AG09319 (cell line): Measurements from ENCODE around the gene SEC14L5.

Experiments
- DNase-seq: peaks from one replicate; pipeline ENCODE4 v3.0.0-alpha.2; 2010; ENCODE audit warnings: low read depth; ENCODE audit errors: extremely low read depth
- TF ChIP-seq, protein P1 (sequence below): IDR thresholded peaks from 2 replicates; pipeline ENCODE4 v1.5.1; 2011; ENCODE audit warnings: low read depth, mild to moderate bottlenecking, inconsistent platforms, low read length, moderate library complexity

The SEC14L5 gene

GRCh38 chr16:4922721-4923342 lies 35.3 kb upstream of the SEC14L5 start:
- DNase-seq = no peak

GRCh38 chr16:4923853-4924252 lies 34.3 kb upstream of the SEC14L5 start:
- TF ChIP-seq, protein P1, sequence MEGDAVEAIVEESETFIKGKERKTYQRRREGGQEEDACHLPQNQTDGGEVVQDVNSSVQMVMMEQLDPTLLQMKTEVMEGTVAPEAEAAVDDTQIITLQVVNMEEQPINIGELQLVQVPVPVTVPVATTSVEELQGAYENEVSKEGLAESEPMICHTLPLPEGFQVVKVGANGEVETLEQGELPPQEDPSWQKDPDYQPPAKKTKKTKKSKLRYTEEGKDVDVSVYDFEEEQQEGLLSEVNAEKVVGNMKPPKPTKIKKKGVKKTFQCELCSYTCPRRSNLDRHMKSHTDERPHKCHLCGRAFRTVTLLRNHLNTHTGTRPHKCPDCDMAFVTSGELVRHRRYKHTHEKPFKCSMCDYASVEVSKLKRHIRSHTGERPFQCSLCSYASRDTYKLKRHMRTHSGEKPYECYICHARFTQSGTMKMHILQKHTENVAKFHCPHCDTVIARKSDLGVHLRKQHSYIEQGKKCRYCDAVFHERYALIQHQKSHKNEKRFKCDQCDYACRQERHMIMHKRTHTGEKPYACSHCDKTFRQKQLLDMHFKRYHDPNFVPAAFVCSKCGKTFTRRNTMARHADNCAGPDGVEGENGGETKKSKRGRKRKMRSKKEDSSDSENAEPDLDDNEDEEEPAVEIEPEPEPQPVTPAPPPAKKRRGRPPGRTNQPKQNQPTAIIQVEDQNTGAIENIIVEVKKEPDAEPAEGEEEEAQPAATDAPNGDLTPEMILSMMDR = no peak
- DNase-seq = no peak

More at GRCh38 chr16:4922721-4923342, 35.3 kb upstream of the SEC14L5 start:
- TF ChIP-seq, protein P1 = no peak

DNA sequence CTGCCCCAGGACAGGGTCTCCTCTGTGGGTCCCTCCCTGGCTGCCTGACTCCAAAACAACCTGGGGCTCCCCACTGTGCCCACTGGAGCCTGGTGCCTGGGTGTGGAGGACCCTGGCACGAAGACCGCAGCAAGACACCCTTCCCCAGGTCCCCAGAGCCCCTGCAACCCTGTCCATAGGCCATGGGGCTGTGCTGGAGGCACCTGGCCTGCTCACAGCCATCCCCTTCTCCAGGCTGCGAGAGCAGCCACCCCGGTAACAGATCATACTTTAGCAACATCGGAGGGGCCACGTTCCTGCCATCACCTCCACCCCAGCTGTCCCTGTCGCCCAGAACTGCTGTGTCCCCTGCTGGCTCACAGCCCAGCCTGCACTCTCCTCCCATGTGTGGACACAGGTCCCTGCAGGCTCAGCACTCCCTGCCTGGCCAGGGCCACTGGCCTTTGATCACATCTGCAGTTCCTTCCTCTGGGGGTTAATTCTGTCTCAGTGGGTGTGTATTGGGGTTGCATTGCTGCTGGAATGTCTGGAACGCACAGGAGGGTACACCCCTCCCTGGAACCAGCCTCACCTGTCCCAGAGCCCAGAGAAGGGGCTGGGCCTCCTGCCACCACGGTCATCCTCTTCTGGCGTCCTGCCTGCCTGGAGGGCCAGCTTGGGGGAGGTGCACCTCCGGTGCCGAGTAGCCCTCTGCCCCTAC lies 33.4 kb upstream of the SEC14L5 start:
- DNase-seq = no peak
- TF ChIP-seq, protein P1 = no peak

DNA sequence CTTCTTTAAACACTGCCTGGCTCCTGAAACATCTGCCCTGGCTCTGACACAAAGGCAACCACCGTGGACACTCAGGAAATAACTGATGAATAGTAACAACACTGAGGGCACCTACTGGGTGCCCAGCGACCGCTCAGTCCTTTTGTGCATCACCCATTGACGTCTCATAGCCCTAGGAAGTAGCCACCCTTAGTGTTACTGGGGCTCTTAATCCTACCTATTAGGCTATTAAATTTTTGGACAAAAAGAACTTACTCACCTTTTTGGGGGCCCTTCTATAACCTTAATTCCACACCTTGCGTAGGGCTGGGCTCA lies 32.9 kb upstream of the SEC14L5 start:
- TF ChIP-seq, protein P1 = no peak

DNA sequence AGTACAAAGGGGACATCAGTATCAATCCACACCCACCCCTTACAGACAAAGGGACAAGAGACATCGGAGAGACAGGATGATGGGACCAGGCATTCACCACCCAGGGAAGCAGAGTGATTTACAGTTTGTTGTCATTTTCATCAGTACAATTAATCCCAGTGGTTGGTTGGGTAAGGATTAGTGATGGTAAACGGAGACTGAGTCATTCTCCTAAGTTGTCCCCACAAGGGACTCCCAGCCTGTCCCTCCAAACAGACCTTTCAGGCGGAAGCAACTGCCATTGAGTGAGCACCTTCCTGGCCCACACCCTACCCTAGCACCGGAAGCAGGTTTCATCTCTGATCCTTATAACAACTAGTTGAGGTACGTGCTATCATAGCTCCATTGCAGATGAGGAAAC lies 32.3 kb upstream of the SEC14L5 start:
- DNase-seq = no peak
- TF ChIP-seq, protein P1 = no peak

More for the DNA sequence above, 32.9 kb upstream of the SEC14L5 start:
- no peak for DNase-seq

- no peak for DNase-seq
Observed at GRCh38 chr16:4926928-4927327, 31.2 kb upstream of the SEC14L5 start.

DNA sequence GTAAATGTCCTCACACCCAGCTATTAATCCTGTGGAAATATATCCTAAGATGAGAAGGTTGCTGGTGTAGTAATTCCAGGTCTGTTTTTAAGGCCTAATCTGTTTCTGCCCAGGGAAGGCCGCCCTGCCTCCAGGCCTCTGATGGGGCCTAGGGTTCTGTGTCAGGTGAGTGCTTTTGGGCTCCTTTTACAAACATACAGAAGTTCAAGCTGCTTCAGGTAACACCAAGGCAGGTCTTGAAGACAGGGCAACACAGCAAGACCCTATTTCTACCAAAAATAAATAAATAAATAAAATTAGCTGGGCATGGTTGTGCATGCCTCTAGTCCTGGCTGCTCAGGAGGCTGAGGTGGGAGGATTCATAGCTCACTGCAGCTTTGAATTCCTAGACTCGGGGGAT lies 30.5 kb upstream of the SEC14L5 start:
- TF ChIP-seq, protein P1 = no peak
- DNase-seq = no peak

More at GRCh38 chr16:4926928-4927327, 31.2 kb upstream of the SEC14L5 start:
- TF ChIP-seq, protein P1 = no peak
